GF-D8 (cell line): ENCODE measurements around the gene RERE.
A peak's percentile ranks its signal among the peaks of the same experiment; 100 is the strongest.

Experiments used
- DNase-seq: peaks from one replicate; lab custom pipeline; 2025; lab: John Stamatoyannopoulos, UW

The RERE gene

GRCh38 chr1:8571200-8571984 is 246.0 kb downstream of the RERE start:
- no peak for DNase-seq

GRCh38 chr1:8570465-8570864 is 247.0 kb downstream of the RERE start:
- no peak for DNase-seq

GRCh38 chr1:8569242-8569641 is 248.2 kb downstream of the RERE start:
- DNase-seq = no peak

GRCh38 chr1:8568837-8569236 is 248.6 kb downstream of the RERE start:
- no peak for DNase-seq

GRCh38 chr1:8567146-8567545 is 250.3 kb downstream of the RERE start:
- no peak for DNase-seq

- DNase-seq = no peak
Observed at GRCh38 chr1:8565802-8566201, 251.6 kb downstream of the RERE start.

- DNase-seq = no peak
Observed at GRCh38 chr1:8563944-8564537, 253.4 kb downstream of the RERE start.

GRCh38 chr1:8562881-8563865 is 254.3 kb downstream of the RERE start:
- no peak for DNase-seq

- no peak for DNase-seq
Observed at GRCh38 chr1:8562222-8562621, 255.2 kb downstream of the RERE start.

- peak; percentile 61 for DNase-seq
Observed at GRCh38 chr1:8560611-8561544, 256.6 kb downstream of the RERE start.

- DNase-seq = peak; percentile 27
Observed at GRCh38 chr1:8560035-8560434, 257.4 kb downstream of the RERE start.

- no peak for DNase-seq
Observed at GRCh38 chr1:8555582-8555981, 261.9 kb downstream of the RERE start.

GRCh38 chr1:8554956-8555534 is 262.4 kb downstream of the RERE start:
- no peak for DNase-seq

- no peak for DNase-seq
Observed at GRCh38 chr1:8552820-8553397, 264.5 kb downstream of the RERE start.

- no peak for DNase-seq
Observed at GRCh38 chr1:8551613-8552489, 265.6 kb downstream of the RERE start.

- DNase-seq = no peak
Observed at GRCh38 chr1:8551057-8551456, 266.4 kb downstream of the RERE start.

GRCh38 chr1:8547791-8548190 is 269.6 kb downstream of the RERE start:
- peak; percentile 87 for DNase-seq

- no peak for DNase-seq
Observed at GRCh38 chr1:8545078-8545477, 272.4 kb downstream of the RERE start.

- DNase-seq = no peak
Observed at GRCh38 chr1:8544644-8545043, 272.8 kb downstream of the RERE start.

GRCh38 chr1:8543965-8544364 is 273.5 kb downstream of the RERE start:
- DNase-seq = no peak
